ENCODE results near the gene EMCN. TPM values are rescaled to one million over a fixed set of nuclear protein-coding genes. Genes with fewer than 3 reads are reported as not detected.

Gene EMCN
- total and polyA plus RNA-seq, 9 of the 15 experiments (the other 6 are each of a cell fraction or from before 2014, with no cell fraction given), result not detected

- ATAC-seq, result no peak
These were observed 170.6 kb downstream of the EMCN start for GRCh38 chr4:100347241-100347640.

More at GRCh38 chr4:100347241-100347640, 170.6 kb downstream of the EMCN start:
- Histone ChIP-seq H3K4me1 (replicated peaks in 1 of 2; ENCODE audit: control insufficient read depth in 2 of 2, insufficient read depth in 2 of 2, low read length in 2 of 2) (no peaks in the 10 kb centered on the region), H3K4me2 (ENCODE audit: insufficient read depth, low read length) (no peak overlapping the region), H3K27ac (ENCODE audit: extremely low read depth, low read depth, low read length) (no peak overlapping the region), H3K79me2 (ENCODE audit: control insufficient read depth, insufficient read depth, low read length) (no peaks in the 10 kb centered on the region), H4K20me1 (replicated peaks; ENCODE audit: control insufficient read depth, insufficient read depth, low read length) (no peaks in the 10 kb centered on the region), H3K36me3 (ENCODE audit: control insufficient read depth, insufficient read depth, low read length) (no peaks in the 10 kb centered on the region), H2AFZ (ENCODE audit: low read depth, low read length) (no peak overlapping the region), H3K9me1 (ENCODE audit: control insufficient read depth, insufficient read depth, low read length) (no peaks in the 10 kb centered on the region), H3K4me3 (no peak overlapping the region), H3K9me3 (replicated peaks; ENCODE audit: control insufficient read depth, insufficient read depth, low read depth, low read length) (no peaks in the 10 kb centered on the region), H3K9ac (ENCODE audit: insufficient read depth in 1 of 2, low read depth in 2 of 2, low read length in 2 of 2) (no peak overlapping the region), H3K27me3 (ENCODE audit: control insufficient read depth in 2 of 2, insufficient read depth in 2 of 2, low read length in 2 of 2) (no peaks in the 10 kb centered on the region)
- DNase-seq (ENCODE audit: extremely low read depth in 1 of 4, low spot score in 3 of 4) (no peak), FAIRE-seq (no peak)
- 0% methylated on average over 1 of the region's 1 CpG for WGBS (ENCODE audit: insufficient coverage, low coverage, missing lambda C conversion rate)
- POLR2A ChIA-PET, result no interaction called here
- TF ChIP-seq, protein P1, sequence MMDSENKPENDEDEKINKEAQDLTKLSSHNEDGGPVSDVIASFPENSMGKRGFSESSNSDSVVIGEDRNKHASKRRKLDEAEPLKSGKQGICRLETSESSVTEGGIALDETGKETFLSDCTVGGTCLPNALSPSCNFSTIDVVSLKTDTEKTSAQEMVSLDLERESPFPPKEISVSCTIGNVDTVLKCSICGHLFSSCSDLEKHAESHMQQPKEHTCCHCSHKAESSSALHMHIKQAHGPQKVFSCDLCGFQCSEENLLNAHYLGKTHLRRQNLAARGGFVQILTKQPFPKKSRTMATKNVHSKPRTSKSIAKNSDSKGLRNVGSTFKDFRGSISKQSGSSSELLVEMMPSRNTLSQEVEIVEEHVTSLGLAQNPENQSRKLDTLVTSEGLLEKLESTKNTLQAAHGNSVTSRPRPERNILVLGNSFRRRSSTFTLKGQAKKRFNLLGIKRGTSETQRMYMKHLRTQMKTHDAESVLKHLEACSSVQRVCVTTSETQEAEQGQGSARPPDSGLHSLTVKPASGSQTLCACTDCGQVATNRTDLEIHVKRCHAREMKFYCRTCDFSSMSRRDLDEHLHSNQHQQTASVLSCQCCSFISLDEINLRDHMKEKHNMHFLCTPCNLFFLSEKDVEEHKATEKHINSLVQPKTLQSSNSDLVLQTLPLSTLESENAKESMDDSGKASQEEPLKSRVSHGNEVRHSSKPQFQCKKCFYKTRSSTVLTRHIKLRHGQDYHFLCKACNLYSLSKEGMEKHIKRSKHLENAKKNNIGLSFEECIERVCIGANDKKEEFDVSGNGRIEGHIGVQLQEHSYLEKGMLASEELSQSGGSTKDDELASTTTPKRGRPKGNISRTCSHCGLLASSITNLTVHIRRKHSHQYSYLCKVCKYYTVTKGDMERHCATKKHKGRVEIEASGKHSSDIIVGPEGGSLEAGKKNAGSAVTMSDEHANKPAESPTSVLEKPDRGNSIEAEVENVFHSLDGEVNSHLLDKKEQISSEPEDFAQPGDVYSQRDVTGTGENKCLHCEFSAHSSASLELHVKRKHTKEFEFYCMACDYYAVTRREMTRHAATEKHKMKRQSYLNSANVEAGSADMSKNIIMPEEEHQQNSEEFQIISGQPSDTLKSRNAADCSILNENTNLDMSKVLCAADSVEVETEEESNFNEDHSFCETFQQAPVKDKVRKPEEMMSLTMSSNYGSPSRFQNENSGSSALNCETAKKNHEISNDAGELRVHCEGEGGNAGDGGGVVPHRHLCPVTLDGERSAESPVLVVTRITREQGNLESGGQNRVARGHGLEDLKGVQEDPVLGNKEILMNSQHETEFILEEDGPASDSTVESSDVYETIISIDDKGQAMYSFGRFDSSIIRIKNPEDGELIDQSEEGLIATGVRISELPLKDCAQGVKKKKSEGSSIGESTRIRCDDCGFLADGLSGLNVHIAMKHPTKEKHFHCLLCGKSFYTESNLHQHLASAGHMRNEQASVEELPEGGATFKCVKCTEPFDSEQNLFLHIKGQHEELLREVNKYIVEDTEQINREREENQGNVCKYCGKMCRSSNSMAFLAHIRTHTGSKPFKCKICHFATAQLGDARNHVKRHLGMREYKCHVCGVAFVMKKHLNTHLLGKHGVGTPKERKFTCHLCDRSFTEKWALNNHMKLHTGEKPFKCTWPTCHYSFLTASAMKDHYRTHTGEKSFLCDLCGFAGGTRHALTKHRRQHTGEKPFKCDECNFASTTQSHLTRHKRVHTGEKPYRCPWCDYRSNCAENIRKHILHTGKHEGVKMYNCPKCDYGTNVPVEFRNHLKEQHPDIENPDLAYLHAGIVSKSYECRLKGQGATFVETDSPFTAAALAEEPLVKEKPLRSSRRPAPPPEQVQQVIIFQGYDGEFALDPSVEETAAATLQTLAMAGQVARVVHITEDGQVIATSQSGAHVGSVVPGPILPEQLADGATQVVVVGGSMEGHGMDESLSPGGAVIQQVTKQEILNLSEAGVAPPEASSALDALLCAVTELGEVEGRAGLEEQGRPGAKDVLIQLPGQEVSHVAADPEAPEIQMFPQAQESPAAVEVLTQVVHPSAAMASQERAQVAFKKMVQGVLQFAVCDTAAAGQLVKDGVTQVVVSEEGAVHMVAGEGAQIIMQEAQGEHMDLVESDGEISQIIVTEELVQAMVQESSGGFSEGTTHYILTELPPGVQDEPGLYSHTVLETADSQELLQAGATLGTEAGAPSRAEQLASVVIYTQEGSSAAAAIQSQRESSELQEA (IDR thresholded peaks at IDR 0.05; ENCODE audit: low read depth), result no peak
- TF ChIP-seq C11orf30 (IDR thresholded peaks at IDR 0.05; ENCODE audit: low read depth), result no peak
- no peak for TF ChIP-seq ZBTB8A (IDR thresholded peaks at IDR 0.05; ENCODE audit: partially characterized antibody)
- TF ChIP-seq, protein P2, sequence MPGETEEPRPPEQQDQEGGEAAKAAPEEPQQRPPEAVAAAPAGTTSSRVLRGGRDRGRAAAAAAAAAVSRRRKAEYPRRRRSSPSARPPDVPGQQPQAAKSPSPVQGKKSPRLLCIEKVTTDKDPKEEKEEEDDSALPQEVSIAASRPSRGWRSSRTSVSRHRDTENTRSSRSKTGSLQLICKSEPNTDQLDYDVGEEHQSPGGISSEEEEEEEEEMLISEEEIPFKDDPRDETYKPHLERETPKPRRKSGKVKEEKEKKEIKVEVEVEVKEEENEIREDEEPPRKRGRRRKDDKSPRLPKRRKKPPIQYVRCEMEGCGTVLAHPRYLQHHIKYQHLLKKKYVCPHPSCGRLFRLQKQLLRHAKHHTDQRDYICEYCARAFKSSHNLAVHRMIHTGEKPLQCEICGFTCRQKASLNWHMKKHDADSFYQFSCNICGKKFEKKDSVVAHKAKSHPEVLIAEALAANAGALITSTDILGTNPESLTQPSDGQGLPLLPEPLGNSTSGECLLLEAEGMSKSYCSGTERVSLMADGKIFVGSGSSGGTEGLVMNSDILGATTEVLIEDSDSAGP (CRISPR knock-in tag; IDR thresholded peaks at IDR 0.05), result no peak
- CTCF ChIA-PET (ENCODE audit: low intra/inter-chr PET ratio), result no interaction called here
- in situ Hi-C loops (cut with MboI) (no loop called here), intact Hi-C loops (cut with micrococcal nuclease) (no loop called here)
- BruUV-seq (replicated peaks), result no TSS peak

Measured in K562 (cell line).